SH-SY5Y (cell line): ENCODE results near the gene CES2.

Experiments used
- GATA2 ChIP-seq: IDR thresholded peaks from 2 replicates; pipeline ENCODE4 v1.6.1; 2011; ENCODE audit warnings: mild to moderate bottlenecking, low read depth, low read length
- GATA3 ChIP-seq: IDR thresholded peaks from 2 replicates; pipeline ENCODE4 v1.6.1; 2011; ENCODE audit warnings: low read depth, mild to moderate bottlenecking, low read length, moderate library complexity

DNA sequence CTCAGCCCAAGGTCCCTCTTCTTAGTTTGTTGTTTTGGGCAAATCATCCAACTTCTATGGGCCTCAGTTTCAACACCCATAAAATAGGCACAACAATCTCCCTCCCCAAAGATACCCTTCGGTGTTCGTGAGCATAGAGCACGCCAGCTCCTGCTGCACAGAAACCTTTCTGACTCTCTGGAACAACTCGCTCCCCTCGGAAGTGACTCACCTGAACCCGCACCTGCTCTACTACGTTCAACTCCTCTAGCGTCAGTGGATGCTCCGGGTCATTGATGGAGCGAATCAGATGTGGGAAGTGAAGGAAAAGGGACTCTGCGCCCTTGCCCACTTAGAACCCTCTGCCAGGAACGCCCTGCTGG is 1.6 kb upstream of the CES2 start:
- TF ChIP-seq GATA2, result no peak
- no peak for TF ChIP-seq GATA3
